Tibial artery (tissue), 4 donors: Measurements from ENCODE around the gene SCO2.

Experiments used
- DNase-seq, 2 donors: peaks; one replicate each; pipeline ENCODE4 v3.0.0-alpha.2; 2019
- H3K27ac ChIP-seq, 2 donors: fragments of 200-600 bp; sonication (generic) in 1 of 2; 1 replicate in 1 of 2; 2 replicates in 1 of 2; pipeline ENCODE4 v1.5.1; 2018 to 2019; ENCODE audit warnings: mild to moderate bottlenecking in 1 of 2
- H3K27me3 ChIP-seq, 2 donors: fragments of 200-600 bp; sonication (generic) in 1 of 2; one replicate each; pipeline versions ENCODE4 v1.5.1 to v1.6.0; 2016 to 2019
- H3K36me3 ChIP-seq, 3 donors: fragments of 200-600 bp; sonication (generic) in 2 of 3; one replicate each; pipeline ENCODE4 v1.5.1; 2016 to 2019; ENCODE audit warnings: mild to moderate bottlenecking in 2 of 3
- H3K4me1 ChIP-seq, 4 donors: fragments of 200-600 bp; sonication (generic) in 2 of 4; 1 replicate in 3 of 4; 2 replicates in 1 of 4; pipeline ENCODE4 v1.5.1; 2016 to 2019
- H3K4me3 ChIP-seq, 2 donors: fragments of 200-600 bp; sonication (generic) in 1 of 2; 1 replicate in 1 of 2; 2 replicates in 1 of 2; pipeline ENCODE4 v1.5.1; 2018 to 2019; ENCODE audit warnings: mild to moderate bottlenecking in 2 of 2
- H3K9me3 ChIP-seq, 3 donors: fragments of 200-600 bp; sonication (generic) in 1 of 3; one replicate each; pipeline ENCODE4 v1.5.1; 2016 to 2019
- CTCF ChIP-seq, 2 experiments: fragments of 200-600 bp in 1 of 2; fragments of 450-650 bp in 1 of 2; IDR thresholded peaks; one replicate each; pipeline ENCODE4 v1.5.1; 2017 to 2019; ENCODE audit warnings: antibody characterized with exemption in 2 of 2, mild to moderate bottlenecking in 1 of 2, moderate library complexity in 1 of 2
- intact Hi-C: fragments of 100-400 bp; cut with DNase I; formaldehyde crosslinking; loops from one replicate; pipeline ENCODE4 v1.15.0; 2023; ENCODE audit warnings: low total_unique reads

The SCO2 gene

GRCh38 chr22:50548040-50548920 lies 22.9 kb upstream of the SCO2 start:
- Histone ChIP-seq H3K9me3 (no peaks in the 10 kb centered on the region), H3K4me3 (peak overlapping the region in 1 of 2 donors; percentile 33), H3K27me3 (peaks cover 0 to 91% of the 10 kb centered on the region in 2 donors), H3K27ac (no peak overlapping the region), H3K36me3 (no peaks in the 10 kb centered on the region), H3K4me1 (peaks cover 0 to 33% (median 19%) of the 10 kb centered on the region in 4 donors)
- no peak for TF ChIP-seq CTCF (IDR thresholded peaks at IDR 0.05)
- DNase-seq = no peak
- intact Hi-C loops = no loop called here

- Histone ChIP-seq H3K27ac (no peak overlapping the region), H3K4me1 (peaks cover 0 to 33% (median 19%) of the 10 kb centered on the region in 4 donors), H3K4me3 (no peak overlapping the region), H3K27me3 (peaks cover 0 to 87% of the 10 kb centered on the region in 2 donors), H3K36me3 (no peaks in the 10 kb centered on the region), H3K9me3 (no peaks in the 10 kb centered on the region)
- no peak for DNase-seq
- TF ChIP-seq CTCF (IDR thresholded peaks at IDR 0.05) = no peak
- intact Hi-C loops = no loop called here
Observed at GRCh38 chr22:50547263-50547985, 22.0 kb upstream of the SCO2 start.

DNA sequence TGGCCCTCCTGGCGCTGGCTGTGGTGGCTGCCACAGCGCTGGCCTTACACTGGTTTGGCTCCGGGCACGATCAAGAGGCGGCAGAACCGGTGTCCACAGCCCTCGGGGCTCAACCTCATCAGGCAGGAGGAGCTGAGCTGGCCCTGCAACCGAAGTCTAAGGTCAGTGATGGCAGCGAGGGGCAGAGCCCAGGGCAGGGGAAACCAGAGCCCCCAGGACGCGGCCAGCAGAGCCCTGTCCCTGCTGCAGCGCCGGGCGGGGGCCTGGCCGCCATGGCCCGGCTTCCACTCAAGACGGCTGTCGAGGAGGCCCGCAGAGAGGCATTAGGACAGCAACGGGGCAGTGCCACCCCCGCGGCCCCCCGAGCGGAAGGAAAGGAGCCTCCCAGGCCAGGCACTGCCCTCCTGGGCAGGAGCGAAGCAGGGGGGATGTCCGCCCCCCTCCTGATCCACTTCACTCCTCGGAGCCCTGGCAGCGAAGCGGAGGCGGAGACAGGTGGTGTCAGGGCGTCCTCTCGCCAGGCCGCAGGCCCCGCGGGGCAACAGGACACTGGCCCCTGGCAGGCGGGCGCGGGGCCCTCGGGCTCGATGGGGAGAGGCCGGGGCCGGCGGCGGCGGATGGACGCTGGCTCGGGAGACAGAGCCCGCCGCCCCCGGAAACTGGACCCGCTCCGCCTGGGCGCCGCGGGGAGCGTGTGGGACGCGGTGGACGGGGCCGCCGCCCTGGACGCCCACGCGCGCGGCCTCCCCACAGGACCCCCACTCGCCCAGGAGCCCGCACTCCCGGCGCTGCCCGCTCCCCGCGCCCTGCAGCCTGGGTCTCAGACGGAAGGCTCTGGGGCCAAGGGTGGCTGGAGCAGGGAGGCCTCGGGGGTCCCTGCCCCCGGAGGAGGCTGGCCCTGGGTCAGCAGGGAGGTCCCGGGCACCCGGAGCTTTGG lies 21.2 kb upstream of the SCO2 start:
- Histone ChIP-seq H3K9me3 (no peaks in the 10 kb centered on the region), H3K27me3 (peaks cover 0 to 82% of the 10 kb centered on the region in 2 donors), H3K4me3 (no peak overlapping the region), H3K4me1 (peaks cover 0 to 33% (median 19%) of the 10 kb centered on the region in 4 donors), H3K27ac (no peak overlapping the region), H3K36me3 (no peaks in the 10 kb centered on the region)
- no peak for TF ChIP-seq CTCF (IDR thresholded peaks at IDR 0.05)
- intact Hi-C loops = no loop called here
- DNase-seq = no peak

GRCh38 chr22:50545522-50546325 lies 20.3 kb upstream of the SCO2 start, which contains the start of gene KLHDC7B:
KLHDC7B (plus strand) TSS chr22:50545899; CDS start chr22:50546244, 345 bp downstream.
- intact Hi-C loops = no loop called here
- peaks cover 0 to 33% (median 19%) of the 10 kb centered on the region in 4 donors for H3K4me1 ChIP-seq

More at GRCh38 chr22:50545522-50546325, 20.3 kb upstream of the SCO2 start, which contains the start of gene KLHDC7B:
- Histone ChIP-seq H3K4me3 (no peak within 1 kb of the TSS), H3K36me3 (no peaks in the 10 kb centered on the region), H3K9me3 (no peaks in the 10 kb centered on the region), H3K27me3 (peaks cover 0 to 73% of the 10 kb centered on the region in 2 donors), H3K27ac (no peak within 1 kb of the TSS)
- no peak for TF ChIP-seq CTCF (IDR thresholded peaks at IDR 0.05)
- no peak for DNase-seq
